Dedifferentiated amniotic fluid mesenchymal stem cell (primary cell): ENCODE data around the gene FAM114A1.

Experiments
- DNase-seq: peaks from one replicate; pipeline ENCODE4 v3.0.0-alpha.2; 2016; ENCODE audit errors: extremely low spot score

Gene FAM114A1

DNA sequence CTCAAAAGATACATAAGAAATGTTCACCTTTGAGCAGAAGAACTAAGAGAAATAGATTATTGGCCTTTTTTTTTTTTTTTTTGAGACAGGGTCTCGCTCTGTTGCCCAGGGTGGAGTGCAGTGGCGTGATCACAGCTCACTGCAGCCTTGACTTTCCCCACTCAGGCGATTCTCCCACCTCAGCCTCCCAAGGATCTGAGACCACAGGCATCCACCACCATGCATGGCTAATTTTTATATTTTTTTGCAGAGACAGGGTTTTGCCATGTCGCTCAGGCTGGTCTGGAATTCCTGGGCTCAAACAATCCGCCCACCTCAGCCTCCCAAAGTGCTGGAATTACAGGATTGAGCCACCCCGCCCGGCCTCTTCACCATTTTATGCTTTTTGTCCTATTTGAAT is 8.1 kb upstream of the FAM114A1 start:
- no peak for DNase-seq

DNA sequence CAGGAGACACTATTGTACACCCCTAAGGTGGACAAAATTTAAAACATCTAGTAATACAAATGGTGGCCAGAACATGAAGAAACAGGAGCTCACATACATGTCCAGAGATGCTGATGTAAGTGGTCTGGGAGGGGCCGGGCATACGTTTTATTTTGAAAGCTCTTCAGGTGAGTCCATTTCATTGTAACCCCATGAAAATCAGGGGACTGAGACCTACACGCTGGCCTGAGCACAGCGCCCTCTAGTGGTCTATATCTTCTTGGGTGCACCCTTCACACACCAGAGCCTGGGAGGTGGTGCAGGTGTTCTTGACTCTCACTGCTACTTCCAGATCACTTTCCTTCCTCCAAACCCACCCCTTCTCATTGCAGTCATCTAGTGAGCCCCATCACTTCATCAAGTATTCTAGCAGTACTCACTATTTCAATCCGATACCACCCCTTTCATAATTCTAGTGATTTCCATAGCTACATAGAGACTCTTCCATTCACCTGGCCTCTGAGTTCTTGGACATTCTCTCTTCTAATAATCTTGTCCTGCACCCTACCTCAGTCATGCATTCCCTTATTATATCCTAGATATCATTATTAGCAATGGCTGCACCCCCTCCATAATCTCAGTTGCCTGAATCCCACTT is 6.7 kb upstream of the FAM114A1 start:
- no peak for DNase-seq

DNA sequence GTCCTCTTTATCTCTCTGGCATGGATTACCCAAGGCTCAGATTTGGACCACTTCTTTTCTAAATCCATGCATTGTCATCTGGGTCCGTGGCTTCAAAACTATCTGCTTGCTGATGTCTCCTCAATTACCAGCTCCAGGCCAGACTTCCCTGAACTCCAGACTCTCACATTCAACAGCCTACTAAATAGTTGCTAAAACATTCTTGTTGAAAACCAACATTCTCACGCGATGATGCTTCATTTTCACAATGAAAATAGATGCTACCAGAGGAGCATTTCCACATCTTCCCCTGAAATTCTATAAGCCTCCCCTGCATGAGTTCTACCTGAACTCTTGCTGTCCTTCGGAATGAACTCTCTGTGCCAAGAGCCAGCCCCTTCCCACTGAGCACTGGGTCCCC is 5.8 kb upstream of the FAM114A1 start:
- no peak for DNase-seq

DNA sequence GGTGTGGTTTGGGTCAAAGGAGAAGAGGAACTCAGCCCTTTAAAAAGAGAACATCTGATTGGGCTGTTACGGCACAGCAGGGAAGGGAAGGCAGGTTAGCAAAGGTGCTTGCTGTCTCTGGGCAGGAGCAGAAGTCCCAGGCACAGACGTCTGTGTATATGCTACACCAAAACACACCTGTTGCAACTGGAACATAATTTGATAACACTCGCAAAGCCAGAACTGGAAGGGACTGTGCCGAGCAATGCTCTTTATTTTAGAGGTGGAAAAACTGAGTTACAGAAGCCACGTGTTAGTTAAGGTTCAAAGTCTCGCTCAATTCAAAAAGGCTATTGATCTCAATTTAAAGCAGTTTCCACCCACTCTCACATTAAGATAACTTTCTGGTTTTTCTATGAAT is 2.2 kb upstream of the FAM114A1 start:
- DNase-seq = no peak

DNA sequence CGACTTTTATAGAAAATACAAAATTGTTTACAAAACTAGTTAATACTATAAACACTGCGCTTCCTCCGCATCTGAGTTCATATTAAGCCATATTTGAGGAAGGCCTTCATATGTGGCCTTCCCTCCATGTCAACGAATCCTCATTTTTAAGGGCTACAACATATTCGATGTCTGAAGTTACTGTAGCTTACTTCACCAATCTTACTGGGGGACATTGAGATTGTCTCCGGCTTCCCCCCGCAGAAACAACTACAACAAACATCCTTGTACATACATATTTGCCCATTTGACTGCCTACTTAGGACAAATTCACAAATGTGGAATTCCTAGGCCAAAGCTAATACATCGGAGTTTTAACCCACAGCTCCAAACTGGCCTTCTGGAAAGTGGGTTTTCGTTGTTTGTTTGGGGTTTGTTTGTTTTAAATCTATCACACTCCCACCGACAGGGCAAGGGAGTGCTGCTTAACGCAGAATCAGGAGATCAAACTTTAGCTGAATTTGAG is 581 bp upstream of the FAM114A1 start:
- DNase-seq = no peak

DNA sequence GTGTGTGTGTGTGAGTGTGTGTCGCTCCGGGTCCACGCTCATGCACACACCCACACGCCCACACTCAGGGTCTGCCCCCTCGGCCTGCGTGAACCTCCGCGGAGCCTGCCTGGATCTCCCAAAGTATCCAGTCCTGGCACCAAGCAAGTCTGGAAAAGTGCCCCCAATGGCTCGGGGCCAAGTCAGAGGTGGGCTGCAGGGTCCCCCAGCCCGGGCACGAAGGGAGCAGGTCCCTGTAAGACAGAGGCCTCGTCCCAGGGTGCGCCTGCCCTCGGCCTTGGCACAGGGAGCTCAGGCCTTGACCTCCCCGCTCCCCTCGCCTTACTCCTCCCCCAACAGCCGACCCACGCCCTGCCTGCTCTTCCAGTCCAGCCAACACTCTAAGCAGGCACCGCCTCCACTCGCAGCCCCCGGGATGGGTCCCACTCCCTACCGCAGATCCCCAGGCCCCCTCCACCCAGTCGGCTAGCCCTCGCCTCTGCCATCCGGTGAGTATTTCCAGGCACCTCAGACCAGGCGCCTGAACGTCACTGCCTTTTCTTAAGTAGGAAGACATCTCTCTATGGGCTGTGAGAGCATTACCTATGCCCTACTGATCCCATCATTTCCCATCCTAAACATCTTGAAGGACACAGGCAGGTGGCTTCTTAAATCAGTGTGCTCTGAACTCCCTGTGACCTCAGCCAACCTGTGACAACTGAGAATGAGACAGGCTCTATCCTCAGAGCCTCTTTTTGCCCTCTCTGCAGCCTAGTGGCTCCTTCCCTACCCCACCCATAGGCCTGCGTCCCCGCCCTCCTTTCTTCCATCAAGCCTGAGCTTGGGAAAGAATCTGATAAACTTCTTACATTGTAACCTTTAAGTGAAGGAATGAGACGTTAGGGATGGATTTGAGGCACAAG is 704 bp downstream of the FAM114A1 start:
- no peak for DNase-seq

DNA sequence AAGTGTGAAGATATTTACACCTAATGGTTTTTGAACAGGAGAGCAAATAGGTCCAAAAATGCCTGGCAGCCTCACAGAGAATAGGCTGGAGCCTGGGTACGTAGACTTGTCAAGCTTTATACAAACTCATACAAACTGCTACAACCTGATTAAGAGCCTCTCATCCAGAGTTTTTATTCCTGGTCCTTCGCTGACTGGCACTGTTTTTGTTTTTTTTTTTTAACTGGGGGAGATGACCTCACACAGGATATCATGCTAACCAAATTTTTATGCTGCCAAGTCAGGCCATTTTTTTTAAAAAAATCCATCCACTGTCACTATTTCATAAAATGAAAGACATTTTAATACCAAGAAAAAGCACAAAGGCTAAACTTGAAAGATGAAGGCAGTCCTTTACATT is 1.9 kb downstream of the FAM114A1 start:
- DNase-seq = no peak

DNA sequence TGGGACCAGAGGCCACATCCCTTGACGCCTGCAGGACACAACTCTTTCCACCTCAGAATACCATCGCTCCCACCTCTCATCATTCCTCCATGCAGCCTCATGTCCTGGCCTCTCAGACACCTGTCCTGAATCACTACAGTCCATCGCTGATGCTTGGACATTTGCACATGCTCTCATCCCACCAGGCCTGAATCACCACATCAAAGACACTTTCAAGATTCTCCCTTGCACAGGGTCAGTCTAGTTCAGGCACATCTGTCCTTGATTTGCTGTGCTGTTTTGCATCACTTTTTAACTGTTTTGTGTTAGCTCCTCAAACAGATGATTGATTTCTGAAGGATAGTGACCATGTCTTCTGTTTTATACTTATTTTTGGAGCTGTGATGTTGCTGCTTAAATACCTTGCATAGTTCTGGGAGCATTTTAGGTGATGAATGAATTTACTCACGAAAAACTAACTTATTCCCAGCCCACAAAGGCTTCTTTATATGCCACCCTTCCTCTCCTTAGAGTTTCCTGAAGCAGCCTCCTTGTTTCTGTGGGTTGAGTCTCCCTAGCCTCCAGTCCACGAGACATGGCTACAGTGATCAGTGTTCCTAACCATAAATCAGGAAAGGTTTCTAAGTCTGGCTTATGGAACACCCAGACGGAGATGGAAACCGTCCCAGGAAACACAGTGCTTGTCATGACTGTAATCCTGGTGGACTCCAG is 2.6 kb downstream of the FAM114A1 start:
- DNase-seq = no peak

DNA sequence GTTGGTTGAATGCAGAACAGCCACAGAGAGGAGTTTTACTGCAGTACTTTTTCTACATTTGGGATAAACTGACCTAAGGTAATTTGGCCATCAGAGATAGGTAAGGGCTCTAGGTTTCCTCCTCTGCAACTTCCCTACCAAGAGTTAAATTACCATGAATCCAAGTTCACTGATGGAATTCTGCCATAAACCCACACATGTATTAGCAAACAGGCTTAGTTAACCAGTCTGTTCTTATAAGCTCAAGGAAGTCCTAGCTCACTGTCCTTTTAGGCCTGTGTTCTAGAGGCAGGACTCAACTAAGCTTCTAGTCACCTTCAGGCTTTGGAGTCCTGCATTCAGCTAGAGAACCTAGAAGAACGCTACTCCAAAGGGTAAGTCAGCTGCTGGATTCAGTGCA is 4.0 kb downstream of the FAM114A1 start:
- no peak for DNase-seq

DNA sequence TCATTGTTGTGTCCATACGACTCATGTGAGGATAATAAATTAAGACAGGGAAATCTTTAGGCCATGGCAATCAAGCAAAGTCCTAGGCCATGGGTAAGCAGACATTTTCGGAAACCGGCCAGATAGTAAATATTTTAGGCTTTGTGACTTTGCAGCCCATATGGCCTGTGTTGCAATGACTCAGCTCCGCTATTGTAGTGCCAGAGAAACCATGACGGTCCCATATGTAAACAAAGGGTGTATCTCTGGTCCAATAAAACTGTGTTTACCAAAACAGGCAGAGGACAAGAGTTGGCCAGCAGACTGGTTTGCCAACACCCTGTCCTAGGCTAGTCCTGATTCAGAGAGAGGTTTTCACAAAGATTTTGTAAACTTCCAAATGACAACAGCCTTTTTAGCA is 5.0 kb downstream of the FAM114A1 start:
- DNase-seq = no peak

DNA sequence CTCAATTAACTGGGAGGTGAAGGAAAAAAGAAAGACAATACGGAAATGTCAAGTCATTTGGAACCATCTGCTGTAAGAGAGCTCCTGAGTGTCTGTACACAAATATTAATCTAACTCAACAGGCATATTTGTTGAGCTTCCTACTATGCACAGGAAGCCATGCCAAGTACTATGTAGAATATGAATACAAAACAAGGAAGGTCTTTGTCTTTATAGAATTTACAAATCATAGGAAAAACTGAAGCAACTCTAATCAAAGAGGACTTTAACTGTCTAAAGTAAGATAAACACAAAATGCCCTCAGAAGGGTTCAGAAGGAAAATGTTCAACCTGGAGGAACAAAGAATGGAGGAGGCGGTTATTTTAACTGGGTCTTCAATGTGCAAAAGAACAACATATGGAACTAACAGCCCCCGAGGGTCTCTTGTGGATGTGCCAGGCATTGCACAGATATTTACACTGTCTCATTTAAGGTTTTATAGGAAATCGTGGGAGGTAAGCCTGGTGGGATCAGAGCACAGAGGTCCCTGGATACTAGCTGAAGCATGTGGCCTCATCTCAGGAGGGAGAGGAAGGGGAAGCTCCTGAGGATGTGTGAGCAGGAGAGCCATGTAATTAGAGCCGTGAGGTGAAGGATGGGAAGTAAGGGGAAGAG is 5.8 kb downstream of the FAM114A1 start:
- DNase-seq = no peak

DNA sequence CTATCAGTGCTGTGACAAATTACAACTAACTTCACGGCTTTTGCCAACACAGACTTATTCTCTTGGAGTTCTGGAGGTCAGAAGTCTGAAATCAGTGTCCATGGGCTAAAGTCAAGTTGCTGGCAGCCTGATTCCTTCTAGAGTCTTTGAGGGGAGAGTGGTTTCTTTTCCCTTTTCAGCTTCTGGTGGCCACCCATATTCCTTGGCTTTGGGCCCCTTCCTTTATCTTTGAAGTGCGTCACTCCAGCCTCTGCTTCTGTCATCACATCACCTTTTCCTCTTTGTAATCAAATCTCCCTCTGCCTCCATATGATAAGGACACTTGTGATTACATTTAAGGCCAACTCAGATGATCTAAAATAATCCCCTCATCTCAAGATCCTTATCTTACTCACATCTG is 9.0 kb downstream of the FAM114A1 start:
- no peak for DNase-seq

DNA sequence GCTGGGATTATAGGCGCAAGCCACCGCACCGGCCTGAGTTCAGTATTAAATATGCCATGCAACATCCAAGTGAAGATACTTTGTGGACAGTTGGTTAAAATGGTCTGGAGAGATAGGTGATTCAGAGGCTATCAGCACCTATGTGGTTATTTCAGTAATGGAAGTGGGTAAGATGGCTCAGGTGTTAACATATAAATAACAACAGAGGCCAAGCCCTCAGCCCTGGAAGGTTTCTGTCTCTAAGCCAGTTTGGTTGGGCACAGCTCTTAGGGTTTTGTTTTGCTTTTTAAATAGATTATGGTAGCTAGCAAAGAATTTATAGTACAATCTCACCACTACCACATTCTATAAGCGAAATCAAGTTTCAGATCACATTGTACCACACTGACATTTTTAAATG is 16.6 kb downstream of the FAM114A1 start:
- no peak for DNase-seq

DNA sequence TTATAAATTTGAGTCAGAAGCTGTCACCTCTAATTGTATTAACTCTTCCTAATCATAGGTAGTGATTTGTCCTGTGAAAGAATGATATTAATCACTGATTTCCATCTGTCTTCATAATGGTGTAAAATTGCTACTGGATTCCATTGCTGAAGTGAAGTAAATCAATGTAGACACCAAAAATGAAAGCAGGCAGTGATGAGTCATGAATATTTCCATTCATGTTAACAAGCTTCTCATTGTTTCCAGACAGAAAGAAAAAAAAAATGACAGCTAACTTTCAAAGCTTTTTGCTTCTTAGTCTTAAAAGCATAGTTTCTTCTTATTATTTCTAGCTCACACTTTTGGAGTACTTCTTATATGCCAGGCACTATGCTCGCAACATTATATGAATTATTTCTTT is 21.5 kb downstream of the FAM114A1 start:
- peak; percentile 86 for DNase-seq

DNA sequence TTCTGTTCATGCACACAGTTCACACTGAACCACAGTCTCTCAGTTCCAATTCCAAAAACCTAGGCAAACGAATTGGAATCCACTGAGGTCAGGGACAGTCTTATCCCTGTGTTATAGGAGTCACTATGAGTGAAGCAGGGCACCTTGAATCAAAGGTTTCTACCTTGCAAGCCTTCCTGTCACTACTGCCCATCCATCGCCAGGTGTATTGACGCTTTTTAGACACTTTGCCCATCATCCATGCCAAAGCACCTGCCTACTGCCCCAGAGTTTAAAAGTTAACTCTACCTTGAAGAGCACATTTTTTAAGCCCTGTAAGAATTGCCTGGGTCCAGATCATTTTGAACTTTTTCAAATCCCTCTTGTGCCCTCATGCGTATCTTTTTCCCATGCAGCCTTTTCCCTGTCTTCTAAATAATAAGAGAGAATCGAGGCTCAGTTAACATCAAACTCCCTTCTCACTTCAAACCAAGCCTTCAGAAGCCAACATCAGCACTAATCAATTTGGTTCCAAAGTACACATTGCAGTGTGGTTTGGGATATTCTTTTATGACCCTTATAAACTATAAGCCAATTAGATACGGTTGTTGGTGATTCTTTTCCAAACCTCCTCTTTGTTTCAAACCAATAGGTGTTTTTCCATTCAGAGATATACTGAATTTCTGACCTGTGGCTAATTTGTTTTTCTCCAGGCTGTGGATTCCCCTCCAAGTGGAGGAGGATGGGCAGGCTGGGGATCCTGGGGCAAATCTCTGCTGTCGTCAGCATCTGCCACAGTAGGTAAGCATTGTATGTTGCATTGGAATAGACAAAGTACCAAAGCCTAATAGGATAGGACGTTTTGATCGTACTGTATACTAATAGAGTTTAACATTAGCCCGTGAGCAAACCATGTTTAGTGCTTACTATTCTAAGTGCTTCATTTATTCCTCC is 23.7 kb downstream of the FAM114A1 start:
- DNase-seq = no peak

DNA sequence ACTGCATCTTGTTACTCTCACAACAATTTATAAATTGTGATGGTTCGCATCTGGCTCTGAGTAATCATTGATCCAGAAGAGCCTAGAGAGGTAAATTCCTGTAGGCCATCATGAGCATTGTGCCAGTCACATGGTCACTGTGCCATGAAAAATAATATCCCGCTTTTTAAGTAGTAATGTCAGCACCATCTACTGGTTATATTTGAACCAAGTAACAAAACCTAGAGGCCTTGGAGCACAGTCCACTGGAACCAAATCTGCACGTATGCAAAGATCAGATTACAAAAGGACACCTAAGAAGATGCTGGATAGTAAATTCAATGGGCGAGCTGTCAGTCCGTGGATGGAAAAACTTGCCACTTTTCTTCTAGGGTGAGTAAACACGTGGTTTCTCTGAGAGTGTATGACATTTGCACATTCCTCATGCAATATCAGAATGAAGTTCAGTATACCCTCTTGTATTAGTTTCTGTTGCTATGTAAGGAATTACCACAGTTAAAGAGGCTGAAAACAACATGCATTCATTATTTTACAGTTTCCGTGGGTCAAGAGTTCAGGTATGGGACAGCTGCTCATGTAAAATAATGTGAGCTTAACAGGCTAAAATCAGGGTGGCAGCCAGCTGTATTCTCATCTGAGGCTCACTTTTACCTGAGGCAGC is 26.8 kb downstream of the FAM114A1 start:
- DNase-seq = no peak

DNA sequence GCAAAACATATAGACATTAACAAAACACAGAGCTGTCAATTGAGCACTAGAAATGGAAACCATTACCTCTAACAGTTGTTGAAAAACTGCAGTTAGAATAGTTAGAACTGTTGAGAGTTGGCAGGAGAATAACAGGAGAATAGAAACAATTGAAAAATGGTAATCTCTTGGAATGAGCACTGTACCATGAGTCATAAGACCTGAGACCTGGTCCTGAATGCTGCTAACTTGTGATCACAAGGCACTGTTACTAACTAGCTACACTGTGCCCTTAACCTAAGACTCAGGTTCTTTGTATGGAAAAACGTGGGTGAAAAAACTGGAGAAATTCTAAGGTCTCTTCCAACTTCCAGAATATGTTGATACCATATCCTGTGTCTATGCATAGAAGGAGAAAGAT is 29.3 kb downstream of the FAM114A1 start:
- DNase-seq = no peak

DNA sequence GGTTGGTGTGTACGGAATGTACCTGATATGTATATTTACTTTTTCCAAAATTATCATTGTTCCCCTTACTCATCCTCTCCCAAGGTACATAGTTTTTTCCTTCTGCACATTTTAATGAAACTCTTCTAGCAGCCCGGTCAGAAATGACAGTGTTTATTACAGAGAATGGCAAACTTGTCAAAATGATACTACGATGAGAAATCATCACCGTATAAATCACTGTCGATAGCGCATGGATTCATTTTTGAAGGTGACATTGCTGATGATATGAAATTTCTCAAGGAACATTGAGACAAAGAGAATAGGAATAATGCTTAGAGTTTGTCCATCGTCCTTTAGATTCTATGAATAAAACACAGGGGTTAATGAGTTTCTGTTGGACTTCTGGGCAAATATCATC is 30.6 kb downstream of the FAM114A1 start:
- no peak for DNase-seq

DNA sequence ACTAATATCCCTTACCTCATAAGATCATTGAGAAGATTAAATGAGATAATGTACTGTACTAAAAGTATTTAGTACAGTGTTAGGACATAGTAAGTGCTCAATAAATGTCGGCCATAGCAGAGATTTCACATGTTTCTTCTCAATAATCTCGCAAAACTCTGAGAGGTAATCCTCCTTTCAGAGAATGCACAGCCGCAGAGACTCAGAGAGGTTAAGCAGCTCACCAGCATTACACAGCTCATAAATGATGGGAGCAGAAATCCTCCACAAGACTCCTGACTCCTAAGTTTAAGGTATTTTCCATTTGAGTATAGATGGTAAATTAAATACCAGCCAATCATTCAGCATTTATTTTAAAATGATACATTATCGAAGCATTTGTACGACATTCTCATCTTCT is 34.6 kb downstream of the FAM114A1 start:
- no peak for DNase-seq

DNA sequence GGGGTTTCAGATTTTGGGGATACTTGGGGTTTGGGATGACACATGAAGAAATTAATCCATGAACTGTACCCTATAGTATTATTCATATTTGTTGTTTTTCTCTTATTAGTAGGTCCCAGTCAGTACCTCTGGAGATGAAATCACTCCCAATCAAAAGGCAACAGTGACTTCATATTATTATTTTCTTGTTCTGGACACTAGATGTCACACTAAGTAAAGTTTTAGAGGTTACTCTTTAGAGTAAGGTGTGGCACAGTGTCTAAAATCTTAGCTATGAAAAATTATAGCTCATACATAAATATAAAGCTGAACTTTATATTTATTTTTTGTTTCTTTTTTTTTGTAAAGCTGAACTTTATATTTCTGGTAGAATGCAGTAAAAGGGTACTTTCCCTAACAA is 35.1 kb downstream of the FAM114A1 start:
- DNase-seq = no peak
